GM12874 (cell line): ENCODE results near the gene NREP.

ENCODE experiments used
- CTCF ChIP-seq: IDR thresholded peaks from 2 replicates; pipeline ENCODE4 v1.5.1; 2011; ENCODE audit warnings: low read depth, mild to moderate bottlenecking, control low read depth, low read length, moderate library complexity; ENCODE audit not compliant: insufficient read depth

NREP gene

GRCh38 chr5:111744455-111744854, 12.5 kb downstream of the NREP start:
- TF ChIP-seq CTCF = no peak

DNA sequence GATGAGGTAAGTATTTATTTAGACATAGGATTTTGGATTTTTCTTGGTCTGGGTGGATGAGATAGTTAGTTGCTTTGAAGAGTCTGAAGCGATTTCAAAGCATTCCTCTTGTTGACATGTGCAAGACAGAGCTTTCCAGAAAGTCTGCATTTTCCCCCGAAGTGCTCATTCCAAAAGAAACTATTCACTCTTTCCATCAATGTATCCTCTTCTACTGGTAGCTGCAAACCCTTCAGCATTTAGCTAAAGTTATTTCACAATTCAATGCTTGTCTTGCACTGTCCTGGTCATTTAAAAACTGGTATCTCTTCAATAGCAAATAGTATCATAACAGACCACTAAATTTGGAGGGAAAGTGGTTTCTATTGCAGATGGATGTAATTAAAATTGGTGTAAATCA, 13.0 kb downstream of the NREP start:
- no peak for TF ChIP-seq CTCF

- TF ChIP-seq CTCF = no peak
These were observed 13.5 kb downstream of the NREP start for GRCh38 chr5:111743512-111743911.

- no peak for TF ChIP-seq CTCF
These were observed 14.6 kb downstream of the NREP start for GRCh38 chr5:111742177-111742994.

GRCh38 chr5:111741278-111741677, 15.7 kb downstream of the NREP start:
- no peak for TF ChIP-seq CTCF

DNA sequence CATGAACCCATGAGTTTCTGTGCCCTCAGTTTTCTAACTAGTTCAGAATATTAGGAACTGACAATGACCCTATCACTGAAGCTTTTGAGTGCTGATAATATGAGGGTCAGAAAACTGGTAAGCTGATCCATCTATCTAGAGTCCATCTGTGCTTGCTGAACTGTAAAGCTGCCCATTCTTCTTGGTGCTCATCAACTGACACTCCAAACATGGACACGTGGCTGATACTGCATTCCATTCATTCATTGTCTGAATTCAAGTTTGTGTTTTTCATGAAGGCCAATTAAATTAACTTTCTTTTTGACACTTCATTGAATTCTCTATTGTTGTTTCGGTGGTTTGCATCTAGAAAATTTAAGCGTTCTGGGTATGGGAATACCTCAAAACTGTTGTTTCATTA, 17.6 kb downstream of the NREP start:
- TF ChIP-seq CTCF = no peak

DNA sequence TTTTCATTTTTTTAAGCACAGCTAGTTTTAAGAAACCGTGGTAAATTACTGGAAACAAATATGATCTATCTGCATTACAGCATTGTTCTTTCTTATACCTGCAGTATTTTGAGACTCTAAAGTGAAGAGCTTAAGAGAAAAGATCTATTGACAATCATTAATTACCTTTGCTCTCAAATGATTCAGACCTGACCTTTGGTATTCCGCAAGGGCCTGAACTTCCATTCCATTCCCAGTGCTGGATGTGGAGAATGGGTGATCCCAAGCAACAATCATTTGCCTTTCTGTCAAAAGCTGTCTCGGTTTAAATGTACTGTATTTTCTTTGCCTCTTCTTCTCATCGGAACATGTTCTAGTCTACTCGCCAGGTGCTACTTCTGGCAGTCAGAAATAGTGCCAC, 18.9 kb downstream of the NREP start:
- no peak for TF ChIP-seq CTCF
